VCaP (cell line): ENCODE results near the gene IGFL4.

ENCODE experiments used
- H3K27ac ChIP-seq: fragments of 450-650 bp; 2 replicates; pipeline ENCODE4 v1.5.1; 2017
- CTCF ChIP-seq: fragments of 450-650 bp; conservative IDR thresholded peaks from 2 replicates; pipeline ENCODE4 v1.5.1; 2017; ENCODE audit warnings: mild to moderate bottlenecking, moderate library complexity

Gene IGFL4

GRCh38 chr19:46073268-46073922 is 32.6 kb upstream of the IGFL4 start:
- no peak for TF ChIP-seq CTCF
- no peak overlapping the region for H3K27ac ChIP-seq

- TF ChIP-seq CTCF: no peak
Measured at GRCh38 chr19:46069806-46070341, 29.1 kb upstream of the IGFL4 start.

GRCh38 chr19:46068345-46069258 is 27.8 kb upstream of the IGFL4 start:
- TF ChIP-seq CTCF: no peak
- H3K27ac ChIP-seq: no peak overlapping the region

More at GRCh38 chr19:46069806-46070341, 29.1 kb upstream of the IGFL4 start:
- H3K27ac ChIP-seq: no peak overlapping the region

- TF ChIP-seq CTCF: no peak
- H3K27ac ChIP-seq: no peak overlapping the region
Measured at GRCh38 chr19:46067691-46068090, 26.9 kb upstream of the IGFL4 start.

- TF ChIP-seq CTCF: no peak
- no peak overlapping the region for H3K27ac ChIP-seq
Measured at GRCh38 chr19:46066471-46066870, 25.7 kb upstream of the IGFL4 start.

GRCh38 chr19:46065486-46066071 is 24.8 kb upstream of the IGFL4 start:
- TF ChIP-seq CTCF: no peak
- no peak overlapping the region for H3K27ac ChIP-seq

- TF ChIP-seq CTCF: no peak
Measured at GRCh38 chr19:46063201-46063600, 22.4 kb upstream of the IGFL4 start.

More at GRCh38 chr19:46063201-46063600, 22.4 kb upstream of the IGFL4 start:
- H3K27ac ChIP-seq: no peak overlapping the region
